ENCODE results near the gene IL1RN. TPM values are rescaled to one million over a fixed set of nuclear protein-coding genes. Genes with fewer than 3 reads are reported as not detected.
"Not testable (repeated sequence)": the region's sequence is repeated elsewhere in the genome, so short reads cannot be mapped to it uniquely, and the experiment has no call there.

Gene IL1RN
- total RNA-seq (2014; rRNA removed; shearing (Covaris generic)) = 0.17 TPM in 1 of 2 replicates, not detected in the other

- DNase-seq (ENCODE audit: low spot score) = no peak
These were observed at the start of gene IL1RN for GRCh38 chr2:113126845-113127645. Gene IL1RN (plus strand): TSS chr2:113127598. CDS start chr2:113127625, 27 bp downstream.

DNA sequence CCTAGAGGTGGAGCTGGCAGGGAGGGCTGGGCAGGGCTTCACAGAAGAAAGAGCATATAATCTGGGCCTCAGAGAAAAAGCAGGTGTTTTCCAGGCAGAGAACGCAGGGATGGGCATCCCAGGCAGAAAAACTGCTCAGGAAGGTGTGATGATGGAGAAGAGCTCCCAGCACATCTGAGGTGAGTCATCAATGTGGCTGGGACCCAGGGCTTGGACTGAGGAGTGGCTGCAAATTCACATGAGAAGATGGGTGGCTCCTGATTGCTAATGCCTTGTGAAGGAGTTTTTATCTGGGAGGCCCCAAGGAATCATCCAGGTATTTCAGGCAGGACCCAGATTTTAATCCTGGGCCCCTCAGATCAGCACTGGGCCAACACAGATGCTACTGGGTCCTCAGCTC is 49.5 kb upstream of the IL1RN start:
- DNase-seq (ENCODE audit: low spot score) = no peak

DNA sequence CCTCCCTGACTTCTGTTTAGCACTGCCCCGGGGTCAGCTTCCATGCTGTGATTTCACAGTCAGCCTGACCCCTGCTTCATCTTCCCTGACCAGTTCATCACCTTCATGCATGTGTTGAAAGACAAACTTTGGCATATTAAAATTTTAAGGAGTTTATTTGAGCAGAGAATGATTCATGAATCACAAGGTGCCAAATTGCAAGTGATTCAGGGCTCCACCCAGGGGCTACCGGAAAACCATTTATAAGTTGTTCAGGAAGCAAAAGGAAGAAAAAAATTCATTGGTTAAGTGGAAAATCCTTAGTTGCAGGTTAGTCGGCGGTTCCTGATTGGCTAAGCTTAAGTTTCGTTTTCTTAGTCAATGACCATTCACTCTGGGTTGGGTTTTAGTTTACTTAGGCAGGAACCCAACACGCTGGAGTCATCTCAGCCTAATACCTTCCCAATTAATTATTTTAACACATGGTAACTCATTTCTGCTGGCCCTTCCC is 49.0 kb upstream of the IL1RN start:
- DNase-seq (ENCODE audit: low spot score) = no peak

GRCh38 chr2:113079131-113079530 is 48.3 kb upstream of the IL1RN start:
- DNase-seq (ENCODE audit: low spot score) = no peak

DNA sequence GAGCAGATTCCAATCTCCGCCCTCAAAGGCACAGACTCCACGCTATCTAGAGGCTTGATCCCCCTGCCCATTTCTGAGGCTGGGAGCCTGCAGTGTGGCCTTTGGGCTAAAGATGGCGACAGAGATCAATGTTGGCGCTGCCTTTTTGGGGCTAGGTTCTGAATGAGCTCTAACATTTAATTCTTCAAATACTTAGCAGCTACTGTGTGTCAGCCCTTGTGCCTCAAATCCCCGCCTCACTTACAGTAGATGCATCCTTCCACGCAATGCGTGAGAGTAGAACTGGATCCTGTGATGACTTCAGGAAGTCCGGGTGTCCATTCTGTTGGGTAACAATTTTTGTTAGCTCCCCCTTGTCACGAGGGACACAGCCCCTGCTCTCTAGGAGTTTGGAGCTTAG is 47.3 kb upstream of the IL1RN start:
- no peak for DNase-seq (ENCODE audit: low spot score)

DNA sequence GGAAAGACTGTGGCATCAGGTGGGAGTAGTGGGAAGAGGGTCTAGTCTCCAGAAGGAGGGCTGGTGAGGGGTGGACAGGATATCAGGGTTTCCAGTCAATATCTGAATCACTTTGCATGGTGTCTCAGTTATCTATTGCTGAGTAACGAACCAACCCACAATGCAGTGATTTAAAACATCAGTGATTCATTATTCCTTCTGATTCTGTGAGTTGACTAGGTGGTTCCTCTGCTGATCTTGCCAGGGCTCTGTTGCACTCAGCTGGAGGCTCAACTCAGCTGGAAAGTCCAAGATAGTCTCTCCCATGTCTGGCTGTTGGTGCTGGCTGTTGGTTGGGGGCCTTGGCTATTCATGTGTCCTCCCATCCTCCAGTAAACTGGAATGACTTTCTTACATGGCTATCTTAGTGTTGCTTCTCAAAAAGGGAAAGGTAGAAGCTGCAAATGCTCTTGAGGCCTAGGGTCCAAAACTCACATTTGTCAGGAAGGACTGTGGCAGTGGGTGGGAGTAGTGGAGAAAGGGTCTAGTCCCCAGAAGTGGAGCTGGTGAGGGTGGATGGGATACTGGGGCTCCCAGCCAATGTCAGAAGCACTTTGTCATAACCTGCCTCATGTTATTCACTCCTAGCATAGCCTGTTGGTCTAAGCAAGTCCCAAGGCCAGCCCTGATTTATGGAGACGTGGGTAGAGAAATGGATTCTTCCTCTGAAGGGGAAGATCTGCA is 45.7 kb upstream of the IL1RN start:
- no peak for DNase-seq (ENCODE audit: low spot score)

- no peak for DNase-seq (ENCODE audit: low spot score)
These were observed 44.1 kb upstream of the IL1RN start for GRCh38 chr2:113083296-113083695.

DNA sequence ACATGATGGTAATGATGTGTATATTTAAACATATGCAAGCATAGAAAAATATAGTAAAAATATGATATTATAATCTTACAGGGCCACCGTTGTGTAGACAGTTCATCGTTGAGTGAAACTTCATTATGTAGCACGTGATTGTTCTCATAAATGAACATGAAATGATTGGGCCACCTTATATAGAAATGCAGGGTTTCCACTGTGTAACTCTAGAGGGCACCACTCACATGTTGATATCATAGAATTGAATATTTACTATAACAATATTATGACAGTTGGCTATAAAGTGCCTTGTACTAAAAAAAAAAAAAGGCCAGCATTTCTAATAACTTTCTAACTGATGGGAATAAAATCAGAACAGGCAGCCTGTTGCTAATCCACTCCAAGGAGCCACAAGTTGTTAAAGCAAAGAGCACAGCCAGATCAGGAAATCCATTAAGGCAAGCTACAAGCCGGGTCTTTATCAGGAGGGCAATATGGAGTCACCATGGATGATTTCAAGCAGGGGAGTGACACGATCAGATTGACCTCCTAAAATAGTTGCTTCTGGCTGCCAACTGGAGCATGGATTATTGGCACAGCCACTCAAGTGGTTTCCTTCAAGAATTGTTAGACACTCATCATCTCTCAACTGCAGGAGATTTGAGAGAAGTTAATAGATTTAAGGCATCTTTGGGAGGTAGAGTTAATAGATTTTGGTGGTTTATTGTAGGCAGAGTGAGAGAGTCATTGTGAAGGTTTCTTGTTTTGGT is 43.0 kb upstream of the IL1RN start:
- no peak for DNase-seq (ENCODE audit: low spot score)

- no peak for DNase-seq (ENCODE audit: low spot score)
These were observed 41.9 kb upstream of the IL1RN start for GRCh38 chr2:113085542-113085941.

- DNase-seq (ENCODE audit: low spot score) = no peak
These were observed 39.0 kb upstream of the IL1RN start for GRCh38 chr2:113088213-113088992.

GRCh38 chr2:113089916-113090315 is 37.5 kb upstream of the IL1RN start:
- DNase-seq (ENCODE audit: low spot score) = no peak

DNA sequence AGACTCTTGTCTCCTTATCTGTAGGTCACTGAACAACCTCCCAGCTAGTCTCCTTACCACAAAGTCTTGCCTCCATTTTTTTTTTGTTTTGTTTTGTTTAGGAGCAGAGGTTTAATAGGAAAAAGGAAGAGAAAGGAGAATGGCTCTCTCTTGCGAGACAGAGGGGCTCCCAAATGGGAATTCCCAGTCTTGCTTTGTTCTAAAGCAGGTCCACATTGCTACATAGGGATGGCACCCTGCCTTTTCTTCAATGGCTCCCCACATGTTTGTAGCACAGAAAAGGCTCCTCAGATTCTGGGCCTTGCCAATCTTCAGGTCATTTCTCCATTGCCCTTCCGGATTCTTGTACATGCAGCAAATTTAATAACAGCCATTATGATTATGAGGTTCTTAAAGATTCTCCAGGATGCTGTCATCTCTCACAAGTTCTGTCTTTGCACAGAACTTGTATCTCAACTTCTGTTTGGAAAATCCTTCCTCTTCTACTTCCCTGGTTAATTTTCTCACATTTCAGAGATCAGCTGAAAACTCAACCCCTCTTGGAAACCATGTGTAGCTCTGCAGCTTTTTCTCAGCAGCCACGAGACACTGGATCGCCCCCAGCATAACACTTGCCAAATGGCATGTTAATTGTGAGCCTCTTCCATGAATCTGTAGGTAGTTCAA is 36.0 kb upstream of the IL1RN start:
- DNase-seq (ENCODE audit: low spot score) = no peak

- DNase-seq (ENCODE audit: low spot score) = no peak
These were observed 34.4 kb upstream of the IL1RN start for GRCh38 chr2:113092864-113093612.

- DNase-seq (ENCODE audit: low spot score) = no peak
These were observed 33.8 kb upstream of the IL1RN start for GRCh38 chr2:113093613-113093977.

DNA sequence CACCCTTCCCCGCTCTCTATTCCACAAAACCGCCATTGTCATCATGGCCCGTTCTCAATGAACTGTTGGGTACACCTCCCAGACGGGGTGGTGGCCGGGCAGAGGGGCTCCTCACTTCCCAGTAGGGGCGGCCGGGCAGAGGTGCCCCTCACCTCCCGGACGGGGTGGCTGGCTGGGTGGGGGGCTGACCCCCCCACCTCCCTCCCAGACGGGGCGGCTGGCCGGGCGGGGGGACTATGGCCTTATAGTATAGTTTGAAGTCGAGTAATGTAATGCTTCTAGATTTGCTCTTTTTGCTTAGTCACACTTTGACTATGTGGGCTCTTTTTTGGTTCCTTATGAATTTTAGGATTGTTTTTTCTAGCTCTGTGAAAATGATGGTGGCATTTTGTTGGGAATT is 31.1 kb upstream of the IL1RN start:
- not testable (repeated sequence) for DNase-seq (ENCODE audit: low spot score)

DNA sequence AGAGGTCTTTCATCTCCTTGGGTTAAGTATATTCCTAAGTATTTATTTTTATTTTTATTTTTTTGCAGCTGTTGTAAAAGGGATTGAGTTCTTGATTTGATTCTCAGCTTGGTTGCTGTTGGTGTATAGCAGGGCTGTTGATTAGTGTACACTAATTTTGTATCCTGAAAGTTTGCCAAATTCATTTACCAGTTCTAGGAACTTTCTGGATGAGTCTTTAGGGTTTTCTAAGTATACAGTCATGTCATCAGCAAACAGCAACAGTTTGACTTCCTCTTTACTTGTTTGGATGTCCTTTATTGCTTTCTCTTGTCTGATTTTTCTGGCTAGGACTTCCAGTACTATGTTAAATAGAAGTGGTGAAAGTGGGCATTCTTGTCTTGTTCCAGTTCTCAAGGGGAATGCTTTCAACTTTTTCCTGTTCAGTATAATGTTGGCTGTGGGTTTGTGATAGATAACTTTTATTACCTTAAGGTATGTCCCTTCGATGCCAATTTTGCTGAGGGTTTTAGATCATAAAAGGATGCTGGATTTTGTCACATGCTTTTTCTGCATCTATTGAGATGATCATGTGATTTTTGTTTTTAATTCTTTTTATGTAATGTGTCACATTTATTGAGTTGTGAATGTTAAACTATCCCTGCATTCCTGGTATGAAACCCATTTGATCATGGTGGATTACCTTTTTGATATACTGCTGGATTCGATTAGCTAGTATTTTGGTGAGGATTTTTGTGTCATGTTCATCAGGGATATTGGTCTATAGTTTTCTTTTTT is 30.4 kb upstream of the IL1RN start:
- DNase-seq (ENCODE audit: low spot score) = not testable (repeated sequence)

GRCh38 chr2:113098041-113098440 is 29.4 kb upstream of the IL1RN start:
- DNase-seq (ENCODE audit: low spot score) = no peak

- DNase-seq (ENCODE audit: low spot score) = no peak
These were observed 28.9 kb upstream of the IL1RN start for GRCh38 chr2:113098532-113098931.

DNA sequence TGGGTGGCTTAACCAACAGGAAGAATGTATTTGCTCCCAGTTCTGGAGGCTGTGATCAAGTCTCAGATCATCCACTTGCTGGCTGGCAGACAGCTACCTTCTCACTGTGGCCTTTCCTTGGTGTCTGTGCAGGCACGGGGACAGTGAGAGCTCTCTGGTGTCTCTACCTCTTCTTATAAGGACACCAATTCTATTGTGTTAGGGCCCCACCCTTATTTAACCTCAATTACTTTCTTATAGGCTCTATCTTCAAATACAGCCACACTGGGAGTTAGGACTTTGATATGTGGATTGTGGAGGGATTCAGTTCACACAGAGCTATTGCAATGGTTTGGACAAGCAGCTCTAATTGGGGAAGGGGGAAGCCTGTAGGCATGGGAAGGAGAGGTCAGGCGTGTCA is 25.3 kb upstream of the IL1RN start:
- DNase-seq (ENCODE audit: low spot score) = no peak

Data from H4 (cell line).